HepG2 (cell line): Measurements from ENCODE around the gene WDR37. TPM values are rescaled to one million over a fixed set of nuclear protein-coding genes. Genes with fewer than 3 reads are reported as not detected.

ENCODE experiments used
- ATAC-seq: fragments of 200-7000 bp; cut with Tn5 transposase; 3 replicates; pipeline ENCODE4 v1.9.1; 2020; ENCODE audit warnings: mild to moderate bottlenecking, moderate library complexity
- BruUV-seq: library from RNA; stranded (reverse); fragments of 400-500 nt; replicated peaks from 2 replicates; lab custom pipeline; 2021; lab: Mats Ljungman, UMichigan
- CTCF ChIA-PET: fragments of 300-600 bp; formaldehyde crosslinking; extraction: SDS; loops from one replicate; lab custom pipeline; 2021; ENCODE audit warnings: low total read pairs, inconsistent platforms, low intra/inter-chr PET ratio; lab: Yijun Ruan, JAX
- POLR2A ChIA-PET: fragments of 350-600 bp; sonication (Branson Sonifier 250); formaldehyde crosslinking; loops from one replicate; lab custom pipeline; 2020; ENCODE audit warnings: antibody characterized with exemption, inconsistent platforms; lab: Yijun Ruan, JAX
- DNase-seq: peaks from one replicate; pipeline ENCODE4 v3.0.0-alpha.2; 2015; ENCODE audit warnings: low spot score
- FAIRE-seq: peaks from 3 replicates; lab custom pipeline; 2011; peaks lifted over from hg19 to GRCh38; lab: Jason Lieb, UNC
- H2AFZ ChIP-seq: one replicate; pipeline ENCODE4 v1.6.1; 2011; ENCODE audit warnings: low read length, inconsistent platforms
- H3K27ac ChIP-seq: fragments of 300-600 bp; 3 replicates; pipeline ENCODE4 v1.8.0; 2011; ENCODE audit warnings: mixed run types, mild to moderate bottlenecking, mixed read lengths, low read length, inconsistent platforms; ENCODE audit not compliant: insufficient read depth; ENCODE audit errors: extremely low read length
- H3K27me3 ChIP-seq, 2 experiments: fragments of 200-600 bp in 1 of 2; 2 replicates in 1 of 2; 3 replicates in 1 of 2; pipeline versions ENCODE4 v1.6.0 to v1.8.0; 2011; ENCODE audit warnings: low read length in 2 of 2, mild to moderate bottlenecking in 2 of 2, moderate library complexity in 2 of 2, inconsistent platforms in 1 of 2; ENCODE audit not compliant: insufficient read depth in 2 of 2, control insufficient read depth in 1 of 2
- H3K36me3 ChIP-seq, 2 experiments: fragments of 200-600 bp in 1 of 2; replicated peaks in 1 of 2; 2 replicates in 1 of 2; 3 replicates in 1 of 2; pipeline versions ENCODE4 v1.5.1 to v1.8.0; 2011; ENCODE audit warnings: low read length in 2 of 2, inconsistent platforms in 1 of 2; ENCODE audit not compliant: insufficient read depth in 2 of 2, control insufficient read depth in 1 of 2
- H3K4me1 ChIP-seq: 2 replicates; pipeline ENCODE4 v1.5.1; 2012; ENCODE audit warnings: low read length, inconsistent platforms; ENCODE audit not compliant: insufficient read depth
- H3K4me2 ChIP-seq: 2 replicates; pipeline ENCODE4 v1.6.0; 2011; ENCODE audit warnings: low read depth, low read length, inconsistent platforms
- H3K4me3 ChIP-seq, 3 experiments: fragments of 200-600 bp in 1 of 3; sonication (generic), shearing (Covaris generic) in 1 of 3; replicated peaks in 1 of 3; 2 replicates each; pipeline ENCODE4 v1.5.1; 2011 to 2016; ENCODE audit warnings: low read length in 3 of 3, inconsistent platforms in 2 of 3, low read depth in 2 of 3, mild to moderate bottlenecking in 2 of 3, control low read depth in 1 of 3, mixed read lengths in 1 of 3; ENCODE audit not compliant: insufficient read depth in 1 of 3
- H3K79me2 ChIP-seq: one replicate; pipeline ENCODE4 v1.6.1; 2011; ENCODE audit warnings: low read length, inconsistent platforms; ENCODE audit not compliant: insufficient read depth
- H3K9ac ChIP-seq: 2 replicates; pipeline ENCODE4 v1.6.0; 2011; ENCODE audit warnings: mild to moderate bottlenecking, low read depth, low read length, inconsistent platforms; ENCODE audit not compliant: insufficient read depth
- H3K9me3 ChIP-seq: 2 replicates; pipeline ENCODE4 v1.5.1; 2012; ENCODE audit warnings: mild to moderate bottlenecking, low read length
- H4K20me1 ChIP-seq: 2 replicates; pipeline ENCODE4 v1.6.0; 2011; ENCODE audit warnings: inconsistent platforms, mild to moderate bottlenecking, low read length, moderate library complexity; ENCODE audit not compliant: insufficient read depth
- ARNT2 ChIP-seq: sonication (generic); formaldehyde crosslinking; IDR thresholded peaks from 2 replicates; pipeline ENCODE4 v1.8.0; 2022; ENCODE audit warnings: mild to moderate bottlenecking, low read depth, missing genetic modification reagents, moderate library complexity
- CCAR2 ChIP-seq: fragments of 200-400 bp; formaldehyde crosslinking; optimal IDR thresholded peaks from 2 replicates; pipeline ENCODE3; 2018; ENCODE audit warnings: low read depth, mild to moderate bottlenecking, low read length, moderate library complexity
- FOSL2 ChIP-seq: sonication (generic); formaldehyde crosslinking; IDR thresholded peaks from 2 replicates; pipeline ENCODE4 v1.4.0; 2020; ENCODE audit warnings: missing genetic modification reagents
- KDM3A ChIP-seq: IDR thresholded peaks from 2 replicates; pipeline ENCODE4 v1.6.1; 2018; ENCODE audit warnings: low read depth, missing compliant biosample characterization
- KLF16 ChIP-seq, 2 experiments: sonication (generic) in 1 of 2; formaldehyde crosslinking in 1 of 2; IDR thresholded peaks; 2 replicates each; pipeline versions ENCODE4 v1.6.1 to v1.8.0; 2016 to 2023; ENCODE audit warnings: missing genetic modification reagents in 2 of 2, missing compliant biosample characterization in 1 of 2
- POLR2AphosphoS2 ChIP-seq: IDR thresholded peaks from 2 replicates; pipeline ENCODE4 v1.6.1; 2011; ENCODE audit warnings: low read depth, low read length, improper control_type of control experiment
- ZBTB7B ChIP-seq: sonication (generic); formaldehyde crosslinking; IDR thresholded peaks from 2 replicates; pipeline ENCODE4 v1.4.0; 2020; ENCODE audit warnings: missing genetic modification reagents
- ZNF557 ChIP-seq: sonication (generic); formaldehyde crosslinking; IDR thresholded peaks from 2 replicates; pipeline ENCODE4 v1.4.0; 2020; ENCODE audit warnings: missing genetic modification reagents
- ZNF564 ChIP-seq: sonication (generic); formaldehyde crosslinking; IDR thresholded peaks from 2 replicates; pipeline ENCODE4 v1.8.1; 2023; ENCODE audit warnings: mild to moderate bottlenecking, missing genetic modification reagents
- ZNF652 ChIP-seq: IDR thresholded peaks from 2 replicates; pipeline ENCODE4 v1.6.1; 2016; ENCODE audit warnings: low read depth, borderline replicate concordance
- WGBS: methylation state at CpG from one replicate; pipeline ENCODE4 v1.1.6; 2017; ENCODE audit warnings: low lambda C conversion rate; 5-methylcytosine and 5-hydroxymethylcytosine counted together
- in situ Hi-C: cut with HindIII; loops from 2 replicates; pipeline ENCODE4 v1.10.0; 2017; ENCODE audit warnings: low pct_unique_long_range_greater_than_20kb; ENCODE audit not compliant: extremely low pct_ligation_motif_present
- intact Hi-C: fragments of 100-400 bp; cut with micrococcal nuclease; formaldehyde crosslinking; loops from one replicate; pipeline ENCODE4 v1.10.0; 2022; ENCODE audit not compliant: unreplicated experiment
- polyA plus RNA-seq, 8 experiments: library from polyadenylated mRNA; depleted of rRNA in 3 of 8; stranded (reverse) in 7 of 8; unstranded in 1 of 8; fragments of >200 nt; fragmentation: Illumina TruSeq in 4 of 8; extraction: Trizol in 4 of 8; gene quantifications; 2 replicates each; pipeline versions ENCODE4 v1.2.1 to v1.2.3, GENCODE V29; 2011 to 2016; ENCODE audit warnings: low read depth in 4 of 8, missing spikeins in 1 of 8, mixed read lengths in 1 of 8; ENCODE audit not compliant: insufficient read depth in 1 of 8
- total RNA-seq, 5 experiments: library from RNA; depleted of rRNA; stranded (reverse); fragments of >200 nt; fragmentation: Illumina TruSeq; extraction: Trizol; gene quantifications; 2 replicates each; pipeline ENCODE4 v1.2.3, GENCODE V29; 2016; ENCODE audit warnings: low read depth in 1 of 5
- TF ChIP-seq, protein P1 (sequence below): sonication (generic); formaldehyde crosslinking; IDR thresholded peaks from 2 replicates; pipeline ENCODE4 v1.8.0; 2022; ENCODE audit warnings: missing genetic modification reagents, mild to moderate bottlenecking, inconsistent platforms, borderline replicate concordance
- TF ChIP-seq, protein P2 (sequence below): sonication (generic); formaldehyde crosslinking; IDR thresholded peaks from 2 replicates; pipeline ENCODE4 v1.5.0; 2020; ENCODE audit warnings: missing genetic modification reagents
- TF ChIP-seq, protein P3 (sequence below): sonication (generic); formaldehyde crosslinking; IDR thresholded peaks from 2 replicates; pipeline ENCODE4 v1.4.0; 2020; ENCODE audit warnings: mild to moderate bottlenecking, missing genetic modification reagents
- TF ChIP-seq, protein P4 (sequence below): IDR thresholded peaks from 2 replicates; pipeline ENCODE4 v1.6.1; 2016; ENCODE audit warnings: low read depth, missing genetic modification reagents, missing compliant biosample characterization

WDR37 gene
- total and polyA plus RNA-seq, 2 of the 13 experiments (the other 11 are each of a cell fraction or from before 2014, with no cell fraction given), result 5.9 to 7.5 TPM

DNA sequence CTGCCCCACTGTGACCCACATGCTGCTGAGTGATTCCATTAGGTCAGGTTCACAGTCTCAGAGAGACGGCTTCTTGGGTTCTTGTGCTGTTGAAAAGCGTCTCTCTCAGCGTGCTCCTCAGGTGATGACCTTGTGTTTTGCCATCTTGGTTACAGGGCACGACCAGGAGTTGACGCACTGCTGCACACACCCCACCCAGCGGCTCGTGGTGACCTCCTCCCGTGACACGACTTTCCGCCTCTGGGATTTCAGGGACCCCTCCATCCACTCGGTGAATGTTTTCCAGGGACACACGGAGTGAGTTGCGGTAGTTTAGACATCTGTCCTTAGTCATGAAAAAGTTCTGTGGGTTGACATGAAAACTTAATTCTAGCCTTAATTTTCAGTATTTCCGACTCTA lies 48.8 kb downstream of the WDR37 start (continued):
- TF ChIP-seq ZNF557 (CRISPR knock-in tag) (no peak), POLR2AphosphoS2 (no peak), KDM3A (CRISPR knock-in tag) (no peak), FOSL2 (CRISPR knock-in tag) (no peak), ZBTB7B (CRISPR knock-in tag) (no peak), CCAR2 (no peak), KLF16 (CRISPR knock-in tag; IDR thresholded peaks at IDR 0.05) (no peak)
- TF ChIP-seq, protein P1, sequence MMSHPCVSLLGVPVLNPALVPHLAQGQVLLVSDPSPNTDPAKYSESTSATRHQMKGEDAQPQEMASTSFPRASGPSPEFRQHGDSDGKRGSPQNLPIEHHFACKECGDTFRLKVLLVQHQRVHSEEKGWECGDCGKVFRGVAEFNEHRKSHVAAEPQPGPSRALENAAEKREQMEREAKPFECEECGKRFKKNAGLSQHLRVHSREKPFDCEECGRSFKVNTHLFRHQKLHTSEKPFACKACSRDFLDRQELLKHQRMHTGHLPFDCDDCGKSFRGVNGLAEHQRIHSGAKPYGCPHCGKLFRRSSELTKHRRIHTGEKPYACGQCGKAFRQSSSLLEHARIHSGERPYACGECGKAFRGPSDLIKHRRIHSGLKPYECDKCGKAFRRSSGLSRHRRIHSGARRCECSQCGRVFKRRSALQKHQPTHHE (CRISPR knock-in tag), result no peak
- TF ChIP-seq, protein P2, sequence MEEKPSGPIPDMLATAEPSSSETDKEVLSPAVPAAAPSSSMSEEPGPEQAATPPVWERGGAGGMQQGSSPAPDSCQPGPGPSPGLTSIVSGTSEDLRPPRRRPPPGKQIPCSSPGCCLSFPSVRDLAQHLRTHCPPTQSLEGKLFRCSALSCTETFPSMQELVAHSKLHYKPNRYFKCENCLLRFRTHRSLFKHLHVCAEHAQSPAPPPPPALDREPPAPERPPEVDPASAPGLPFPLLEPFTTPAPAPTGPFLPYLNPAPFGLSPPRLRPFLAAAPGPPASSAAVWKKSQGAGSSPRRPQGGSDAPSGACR (CRISPR knock-in tag), result no peak

DNA sequence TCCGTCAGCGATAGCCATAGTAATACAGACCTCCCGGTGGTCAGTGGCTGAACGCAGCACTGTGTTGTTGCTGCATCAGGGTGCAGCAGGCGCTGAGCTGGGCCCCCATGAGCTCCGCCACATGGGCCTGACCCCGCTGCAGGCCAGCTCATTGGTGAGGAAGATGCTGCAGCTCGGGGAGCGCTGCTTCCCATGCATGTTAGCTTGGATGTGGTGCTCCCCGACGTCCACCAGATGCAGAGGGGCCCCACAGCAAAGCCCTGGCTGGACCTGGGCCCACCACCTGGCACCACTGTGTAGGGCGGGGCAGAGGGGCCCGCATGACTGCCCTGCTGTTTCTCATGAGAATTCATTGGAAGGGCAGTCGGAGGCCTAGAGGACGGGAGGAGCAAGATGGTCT lies 50.8 kb downstream of the WDR37 start:
- Histone ChIP-seq H3K9ac (no peak overlapping the region), H3K4me2 (no peak overlapping the region), H3K36me3 (peaks cover 20 to 58% of the 10 kb centered on the region in 2 experiments; a peak in 4 of 5 replicates), H3K27ac (no peak overlapping the region), H4K20me1 (peaks cover 11% of the 10 kb centered on the region), H3K9me3 (no peaks in the 10 kb centered on the region), H3K79me2 (no peaks in the 10 kb centered on the region), H3K4me1 (peaks cover 12% of the 10 kb centered on the region; the same call in 1 of the 2 replicates), H3K4me3 (no peak overlapping the region), H3K27me3 (no peaks in the 10 kb centered on the region), H2AFZ (no peak overlapping the region)
- ChIA-PET CTCF (no interaction called here), POLR2A (no interaction called here)
- no peak for FAIRE-seq
- intact Hi-C loops (no loop called here), in situ Hi-C loops (no loop called here)
- no peak for DNase-seq
- ATAC-seq, result no peak
- WGBS, result 98% methylated on average over 10 of the region's 15 CpGs
- BruUV-seq, result no TSS peak
- no peak for TF ChIP-seq ARNT2 (CRISPR knock-in tag)
- TF ChIP-seq, protein P3, sequence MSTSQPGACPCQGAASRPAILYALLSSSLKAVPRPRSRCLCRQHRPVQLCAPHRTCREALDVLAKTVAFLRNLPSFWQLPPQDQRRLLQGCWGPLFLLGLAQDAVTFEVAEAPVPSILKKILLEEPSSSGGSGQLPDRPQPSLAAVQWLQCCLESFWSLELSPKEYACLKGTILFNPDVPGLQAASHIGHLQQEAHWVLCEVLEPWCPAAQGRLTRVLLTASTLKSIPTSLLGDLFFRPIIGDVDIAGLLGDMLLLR, result no peak
- TF ChIP-seq, protein P4, sequence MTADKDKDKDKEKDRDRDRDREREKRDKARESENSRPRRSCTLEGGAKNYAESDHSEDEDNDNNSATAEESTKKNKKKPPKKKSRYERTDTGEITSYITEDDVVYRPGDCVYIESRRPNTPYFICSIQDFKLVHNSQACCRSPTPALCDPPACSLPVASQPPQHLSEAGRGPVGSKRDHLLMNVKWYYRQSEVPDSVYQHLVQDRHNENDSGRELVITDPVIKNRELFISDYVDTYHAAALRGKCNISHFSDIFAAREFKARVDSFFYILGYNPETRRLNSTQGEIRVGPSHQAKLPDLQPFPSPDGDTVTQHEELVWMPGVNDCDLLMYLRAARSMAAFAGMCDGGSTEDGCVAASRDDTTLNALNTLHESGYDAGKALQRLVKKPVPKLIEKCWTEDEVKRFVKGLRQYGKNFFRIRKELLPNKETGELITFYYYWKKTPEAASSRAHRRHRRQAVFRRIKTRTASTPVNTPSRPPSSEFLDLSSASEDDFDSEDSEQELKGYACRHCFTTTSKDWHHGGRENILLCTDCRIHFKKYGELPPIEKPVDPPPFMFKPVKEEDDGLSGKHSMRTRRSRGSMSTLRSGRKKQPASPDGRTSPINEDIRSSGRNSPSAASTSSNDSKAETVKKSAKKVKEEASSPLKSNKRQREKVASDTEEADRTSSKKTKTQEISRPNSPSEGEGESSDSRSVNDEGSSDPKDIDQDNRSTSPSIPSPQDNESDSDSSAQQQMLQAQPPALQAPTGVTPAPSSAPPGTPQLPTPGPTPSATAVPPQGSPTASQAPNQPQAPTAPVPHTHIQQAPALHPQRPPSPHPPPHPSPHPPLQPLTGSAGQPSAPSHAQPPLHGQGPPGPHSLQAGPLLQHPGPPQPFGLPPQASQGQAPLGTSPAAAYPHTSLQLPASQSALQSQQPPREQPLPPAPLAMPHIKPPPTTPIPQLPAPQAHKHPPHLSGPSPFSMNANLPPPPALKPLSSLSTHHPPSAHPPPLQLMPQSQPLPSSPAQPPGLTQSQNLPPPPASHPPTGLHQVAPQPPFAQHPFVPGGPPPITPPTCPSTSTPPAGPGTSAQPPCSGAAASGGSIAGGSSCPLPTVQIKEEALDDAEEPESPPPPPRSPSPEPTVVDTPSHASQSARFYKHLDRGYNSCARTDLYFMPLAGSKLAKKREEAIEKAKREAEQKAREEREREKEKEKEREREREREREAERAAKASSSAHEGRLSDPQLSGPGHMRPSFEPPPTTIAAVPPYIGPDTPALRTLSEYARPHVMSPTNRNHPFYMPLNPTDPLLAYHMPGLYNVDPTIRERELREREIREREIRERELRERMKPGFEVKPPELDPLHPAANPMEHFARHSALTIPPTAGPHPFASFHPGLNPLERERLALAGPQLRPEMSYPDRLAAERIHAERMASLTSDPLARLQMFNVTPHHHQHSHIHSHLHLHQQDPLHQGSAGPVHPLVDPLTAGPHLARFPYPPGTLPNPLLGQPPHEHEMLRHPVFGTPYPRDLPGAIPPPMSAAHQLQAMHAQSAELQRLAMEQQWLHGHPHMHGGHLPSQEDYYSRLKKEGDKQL (CRISPR knock-in tag), result no peak
- TF ChIP-seq ZNF652, result no peak
- TF ChIP-seq ZNF564 (CRISPR knock-in tag), result no peak
